H9 (cell line): ENCODE results near the gene GPD2. TPM values are rescaled to one million over a fixed set of nuclear protein-coding genes. Genes with fewer than 3 reads are reported as not detected.

Experiments
- DNase-seq: peaks from one replicate; pipeline ENCODE4 v3.0.0-alpha.2; 2017
- H2AFZ ChIP-seq: one replicate; pipeline ENCODE4 v1.6.1; 2013; ENCODE audit warnings: mild to moderate bottlenecking, low read length, control low read depth, moderate library complexity
- H2AK5ac ChIP-seq: 2 replicates; pipeline ENCODE4 v1.6.1; 2013; ENCODE audit warnings: low read length, control low read depth, mixed read lengths; ENCODE audit not compliant: insufficient read length
- H2BK120ac ChIP-seq: one replicate; pipeline ENCODE4 v1.6.1; 2013; ENCODE audit warnings: low read depth, mild to moderate bottlenecking, low read length, control low read depth, inconsistent platforms; ENCODE audit not compliant: poor library complexity, severe bottlenecking
- H2BK12ac ChIP-seq: 2 replicates; pipeline ENCODE4 v1.6.1; 2013; ENCODE audit warnings: low read length, control low read depth, mixed read lengths, low read depth; ENCODE audit not compliant: insufficient read length
- H2BK15ac ChIP-seq: 2 replicates; pipeline ENCODE4 v1.6.1; 2013; ENCODE audit warnings: low read depth, low read length, control low read depth
- H2BK20ac ChIP-seq: one replicate; pipeline ENCODE4 v1.6.1; 2013; ENCODE audit warnings: low read depth, mild to moderate bottlenecking, low read length, control low read depth, inconsistent platforms; ENCODE audit not compliant: poor library complexity, severe bottlenecking
- H2BK5ac ChIP-seq: 2 replicates; pipeline ENCODE4 v1.6.1; 2013; ENCODE audit warnings: low read length, control low read depth, mixed read lengths; ENCODE audit not compliant: insufficient read length
- H3K14ac ChIP-seq: 2 replicates; pipeline ENCODE4 v1.6.1; 2013; ENCODE audit warnings: low read length, control low read depth; ENCODE audit not compliant: insufficient read depth
- H3K18ac ChIP-seq: 2 replicates; pipeline ENCODE4 v1.6.1; 2013; ENCODE audit warnings: low read depth, mild to moderate bottlenecking, mixed read lengths, low read length, control low read depth; ENCODE audit not compliant: insufficient read length
- H3K23ac ChIP-seq: 2 replicates; pipeline ENCODE4 v1.6.1; 2013; ENCODE audit warnings: low read length, control low read depth, mixed read lengths, low read depth; ENCODE audit not compliant: insufficient read length
- H3K23me2 ChIP-seq: 2 replicates; pipeline ENCODE4 v1.6.1; 2013; ENCODE audit warnings: low read depth, mild to moderate bottlenecking, mixed read lengths, low read length, control low read depth; ENCODE audit not compliant: insufficient read length, poor library complexity, severe bottlenecking
- H3K27ac ChIP-seq: 2 replicates; pipeline ENCODE4 v1.5.1; 2013; ENCODE audit warnings: low read length, control low read depth, mixed read lengths, low read depth; ENCODE audit not compliant: insufficient read length
- H3K27me3 ChIP-seq: 2 replicates; pipeline ENCODE4 v1.6.1; 2013; ENCODE audit warnings: low read length, control low read depth, inconsistent platforms; ENCODE audit not compliant: insufficient read depth
- H3K4ac ChIP-seq: 2 replicates; pipeline ENCODE4 v1.6.1; 2013; ENCODE audit warnings: low read depth, mild to moderate bottlenecking, control low read depth, inconsistent platforms, low read length, moderate library complexity
- H3K4me1 ChIP-seq: 2 replicates; pipeline ENCODE4 v1.6.1; 2013; ENCODE audit warnings: low read length, control low read depth, inconsistent platforms; ENCODE audit not compliant: insufficient read depth
- H3K4me2 ChIP-seq: 2 replicates; pipeline ENCODE4 v1.6.1; 2013; ENCODE audit warnings: low read length, control low read depth, mixed read lengths; ENCODE audit not compliant: insufficient read length, insufficient read depth
- H3K56ac ChIP-seq: 2 replicates; pipeline ENCODE4 v1.6.1; 2013; ENCODE audit warnings: low read depth, mild to moderate bottlenecking, mixed read lengths, low read length, control low read depth; ENCODE audit not compliant: insufficient read length
- H3K79me1 ChIP-seq: 2 replicates; pipeline ENCODE4 v1.6.1; 2013; ENCODE audit warnings: low read depth, mild to moderate bottlenecking, moderate library complexity, low read length, control low read depth, inconsistent platforms; ENCODE audit not compliant: insufficient read depth, poor library complexity, severe bottlenecking
- H3K79me2 ChIP-seq: 2 replicates; pipeline ENCODE4 v1.6.1; 2013; ENCODE audit warnings: low read length, control low read depth, inconsistent platforms; ENCODE audit not compliant: insufficient read depth
- H3K9ac ChIP-seq: 2 replicates; pipeline ENCODE4 v1.6.1; 2013; ENCODE audit warnings: low read length, control low read depth, mixed read lengths; ENCODE audit not compliant: insufficient read length; ENCODE audit errors: extremely low read depth
- H3K9me3 ChIP-seq: one replicate; pipeline ENCODE4 v1.6.1; 2013; ENCODE audit warnings: low read depth, low read length, inconsistent platforms; ENCODE audit not compliant: control insufficient read depth
- H3T11ph ChIP-seq: one replicate; pipeline ENCODE4 v1.6.1; 2013; ENCODE audit warnings: mild to moderate bottlenecking, low read length, control low read depth, inconsistent platforms
- H4K20me1 ChIP-seq: one replicate; pipeline ENCODE4 v1.6.1; 2013; ENCODE audit not compliant: control insufficient read depth, insufficient read length, insufficient read depth
- H4K5ac ChIP-seq: 2 replicates; pipeline ENCODE4 v1.6.1; 2013; ENCODE audit warnings: low read depth, mild to moderate bottlenecking, mixed read lengths, low read length, control low read depth; ENCODE audit not compliant: insufficient read length
- H4K8ac ChIP-seq: replicated peaks from 2 replicates; pipeline ENCODE4 v1.6.1; 2013; ENCODE audit warnings: low read length, control low read depth, mixed read lengths, low read depth; ENCODE audit not compliant: insufficient read length
- H4K91ac ChIP-seq: 2 replicates; pipeline ENCODE4 v1.6.1; 2013; ENCODE audit warnings: low read depth, mild to moderate bottlenecking, moderate library complexity, mixed read lengths, low read length, control low read depth; ENCODE audit not compliant: insufficient read length
- H3K27ac Mint-ChIP-seq, 3 experiments: 2 replicates in 2 of 3; 3 replicates in 1 of 3; pipeline ENCODE4 v1.8.0; 2020 to 2021; ENCODE audit warnings: mixed read lengths in 3 of 3, mild to moderate bottlenecking in 1 of 3, moderate library complexity in 1 of 3
- H3K27me3 Mint-ChIP-seq: 2 replicates; pipeline ENCODE4 v1.8.0; 2021; ENCODE audit warnings: low read depth, mild to moderate bottlenecking, moderate library complexity, mixed read lengths
- H3K36me3 Mint-ChIP-seq, 3 experiments: 2 replicates in 2 of 3; 3 replicates in 1 of 3; pipeline ENCODE4 v1.8.0; 2020 to 2021; ENCODE audit warnings: low read depth in 3 of 3, mixed read lengths in 3 of 3; ENCODE audit not compliant: insufficient read depth in 1 of 3
- H3K4me1 Mint-ChIP-seq, 2 experiments: 2 replicates each; pipeline ENCODE4 v1.8.0; 2020; ENCODE audit warnings: mixed read lengths in 2 of 2
- H3K4me3 Mint-ChIP-seq, 2 experiments: 2 replicates in 1 of 2; 3 replicates in 1 of 2; pipeline ENCODE4 v1.8.0; 2020 to 2021; ENCODE audit warnings: mild to moderate bottlenecking in 2 of 2, mixed read lengths in 2 of 2, moderate library complexity in 1 of 2
- H3K9me3 Mint-ChIP-seq, 2 experiments: 2 replicates in 1 of 2; 3 replicates in 1 of 2; pipeline ENCODE4 v1.8.0; 2020; ENCODE audit warnings: mild to moderate bottlenecking in 2 of 2, mixed read lengths in 2 of 2, moderate library complexity in 1 of 2
- CTCF ChIP-seq: fragments of 200-600 bp; sonication (generic); conservative IDR thresholded peaks from 3 replicates; pipeline ENCODE4 v1.8.0; 2021; ENCODE audit warnings: antibody characterized with exemption, mild to moderate bottlenecking
- WGBS: extraction: QIAGEN DNeasy Blood & Tissue Kit; methylation state at CpG from one replicate; pipeline ENCODE4 v1.1.7; 2013; ENCODE audit warnings: missing lambda C conversion rate, low lambda C conversion rate, mixed read lengths; ENCODE audit not compliant: insufficient read length; ENCODE audit errors: extremely low coverage; 5-methylcytosine and 5-hydroxymethylcytosine counted together
- total RNA-seq: library from RNA; stranded (reverse); gene quantifications from 2 replicates; pipeline ENCODE4 v1.2.1, GENCODE V29; 2021

GPD2 gene
- total RNA-seq, 1 experiment from 2014 or later = 46.0 TPM

- Histone ChIP-seq H3K4me2 (no peak overlapping the region), H4K5ac (no peak overlapping the region), H3K27me3 (no peaks in the 10 kb centered on the region), H2BK5ac (no peak overlapping the region), H2AK5ac (no peak overlapping the region), H3K9me3 (no peaks in the 10 kb centered on the region), H3K27ac (no peak overlapping the region), H3K23me2 (no peaks in the 10 kb centered on the region), H3K23ac (no peak overlapping the region), H3K79me1 (no peaks in the 10 kb centered on the region), H3K18ac (no peak overlapping the region), H3T11ph (no peak overlapping the region), H3K14ac (no peak overlapping the region), H4K91ac (no peak overlapping the region), H2BK20ac (no peak overlapping the region), H4K20me1 (no peaks in the 10 kb centered on the region), H3K4ac (no peak overlapping the region), H3K4me1 (peaks cover under 1% of the 10 kb centered on the region), H4K8ac (no peak overlapping the region), H3K56ac (no peak overlapping the region), H2BK15ac (no peak overlapping the region), H2AFZ (no peak overlapping the region), H2BK12ac (no peak overlapping the region), H3K79me2 (no peaks in the 10 kb centered on the region), H3K9ac (no peak overlapping the region), H2BK120ac (no peak overlapping the region)
- Mint-ChIP-seq H3K27me3 (no peaks in the 10 kb centered on the region), H3K27ac (no peak overlapping the region), H3K36me3 (no peaks in the 10 kb centered on the region), H3K9me3 (no peaks in the 10 kb centered on the region), H3K4me3 (no peak overlapping the region), H3K4me1 (peaks cover 28 to 41% of the 10 kb centered on the region in 2 experiments)
- whole genome bisulfite sequencing = no CpG with 5 or more reads among the region's 1 CpG
- DNase-seq = no peak
- no peak for TF ChIP-seq CTCF
These were observed 162.4 kb downstream of the GPD2 start for GRCh38 chr2:156598563-156598962.
